HEK293T (cell line): ENCODE results near the gene GPBP1.

Experiments
- CTCF ChIA-PET: fragments of 350-600 bp; formaldehyde crosslinking; extraction: SDS; loops from one replicate; lab custom pipeline; 2021; ENCODE audit warnings: antibody characterized with exemption, inconsistent platforms; lab: Yijun Ruan, JAX
- POLR2A ChIA-PET: fragments of 350-600 bp; formaldehyde crosslinking; extraction: SDS; loops from one replicate; lab custom pipeline; 2020; ENCODE audit warnings: antibody characterized with exemption, inconsistent platforms; lab: Yijun Ruan, JAX
- DNase-seq: peaks from one replicate; pipeline ENCODE4 v3.0.0; 2012; ENCODE audit warnings: mixed read lengths; ENCODE audit errors: extremely low spot score
- ARNT ChIP-seq: fragments of 450-650 bp; IDR thresholded peaks from 2 replicates; pipeline ENCODE4 v1.6.1; 2017; ENCODE audit warnings: mild to moderate bottlenecking
- BHLHE40 ChIP-seq: fragments of 450-650 bp; IDR thresholded peaks from 2 replicates; pipeline ENCODE4 v1.6.1; 2016; ENCODE audit warnings: mild to moderate bottlenecking, moderate library complexity, borderline replicate concordance
- CTBP1 ChIP-seq: fragments of 450-650 bp; IDR thresholded peaks from 2 replicates; pipeline ENCODE4 v1.6.1; 2016; ENCODE audit warnings: borderline replicate concordance
- ELF4 ChIP-seq: fragments of 450-650 bp; IDR thresholded peaks from 2 replicates; pipeline ENCODE4 v1.6.1; 2017; ENCODE audit warnings: antibody characterized with exemption
- FOXA1 ChIP-seq: fragments of 450-650 bp; IDR thresholded peaks from 2 replicates; pipeline ENCODE4 v1.6.1; 2016; ENCODE audit warnings: mild to moderate bottlenecking
- FOXK2 ChIP-seq: fragments of 450-650 bp; IDR thresholded peaks from 2 replicates; pipeline ENCODE4 v1.6.1; 2016; ENCODE audit warnings: mild to moderate bottlenecking
- FOXM1 ChIP-seq: fragments of 450-650 bp; IDR thresholded peaks from 2 replicates; pipeline ENCODE4 v1.6.1; 2017; ENCODE audit warnings: mild to moderate bottlenecking, borderline replicate concordance
- HDGF ChIP-seq: fragments of 450-650 bp; IDR thresholded peaks from 2 replicates; pipeline ENCODE4 v1.6.1; 2017; ENCODE audit warnings: antibody characterized with exemption, borderline replicate concordance
- L3MBTL2 ChIP-seq: fragments of 450-650 bp; conservative IDR thresholded peaks from 2 replicates; pipeline ENCODE4 v1.6.1; 2016; ENCODE audit warnings: mild to moderate bottlenecking
- LEF1 ChIP-seq: fragments of 450-650 bp; IDR thresholded peaks from 2 replicates; pipeline ENCODE4 v1.6.1; 2017; ENCODE audit warnings: mild to moderate bottlenecking, borderline replicate concordance
- NFRKB ChIP-seq: fragments of 450-650 bp; IDR thresholded peaks from 2 replicates; pipeline ENCODE4 v1.6.1; 2016; ENCODE audit warnings: mild to moderate bottlenecking, moderate library complexity
- SP1 ChIP-seq: fragments of 450-650 bp; IDR thresholded peaks from 2 replicates; pipeline ENCODE4 v1.6.1; 2017
- SUZ12 ChIP-seq: fragments of 450-650 bp; IDR thresholded peaks from 2 replicates; pipeline ENCODE4 v1.6.1; 2016; ENCODE audit warnings: mild to moderate bottlenecking
- TARDBP ChIP-seq: fragments of 450-650 bp; IDR thresholded peaks from 2 replicates; pipeline ENCODE4 v1.6.1; 2016
- ZNF384 ChIP-seq: fragments of 450-650 bp; IDR thresholded peaks from 2 replicates; pipeline ENCODE4 v1.6.1; 2016
- TF ChIP-seq, protein P1 (sequence below): fragments of 450-650 bp; IDR thresholded peaks from 2 replicates; pipeline ENCODE4 v1.6.1; 2016

Gene GPBP1

DNA sequence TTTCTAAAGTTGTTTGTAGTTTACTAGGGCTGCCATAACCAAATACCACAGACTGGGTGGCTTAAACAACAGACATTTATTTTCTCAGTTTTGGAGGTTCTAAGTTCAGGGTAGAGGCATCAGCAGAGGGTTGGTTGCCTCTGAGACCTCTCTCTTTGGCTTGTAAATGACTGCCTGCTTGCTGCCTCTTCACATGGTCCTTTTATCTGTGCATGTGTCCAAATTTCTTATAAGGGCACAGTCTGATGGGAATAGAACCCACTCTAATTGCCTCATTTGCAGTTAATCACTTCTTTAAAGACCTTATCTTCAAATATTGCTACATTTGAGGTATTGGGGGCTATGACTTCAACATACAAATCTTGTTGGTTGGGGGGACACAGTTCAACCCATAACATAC is 36.8 kb downstream of the GPBP1 start:
- no peak for DNase-seq
- CTCF ChIA-PET: no interaction called here
- TF ChIP-seq ZNF384 (no peak), FOXM1 (no peak), SUZ12 (no peak), ARNT (no peak), HDGF (no peak), SP1 (no peak), CTBP1 (no peak), L3MBTL2 (no peak), BHLHE40 (no peak)
- POLR2A ChIA-PET: no interaction called here

DNA sequence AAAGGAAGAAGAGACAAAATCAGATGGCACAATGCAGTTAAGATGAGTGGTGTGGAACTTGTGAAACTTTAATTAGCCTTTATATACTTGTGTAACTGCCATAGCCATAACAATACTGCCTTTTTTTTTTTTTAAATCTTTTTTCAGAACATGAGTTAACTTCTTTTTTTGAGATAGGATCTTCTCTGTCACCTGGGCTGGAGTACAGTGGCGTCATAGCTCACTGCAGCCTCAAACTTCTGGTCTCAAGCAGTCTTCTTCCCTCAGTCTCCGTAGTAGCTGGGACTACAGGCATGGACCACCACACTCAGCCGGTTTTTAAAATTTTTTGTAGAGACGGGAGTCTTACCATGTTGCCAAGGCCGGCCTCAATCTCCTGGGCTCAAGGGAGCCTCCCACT is 37.2 kb downstream of the GPBP1 start:
- ChIA-PET CTCF (no interaction called here), POLR2A (no interaction called here)
- TF ChIP-seq LEF1: no peak
- no peak for TF ChIP-seq FOXK2
- TF ChIP-seq TARDBP: no peak
- no peak for TF ChIP-seq HDGF
- TF ChIP-seq CTBP1: no peak
- TF ChIP-seq BHLHE40: no peak
- TF ChIP-seq NFRKB: no peak
- no peak for TF ChIP-seq FOXA1
- TF ChIP-seq, protein P1, sequence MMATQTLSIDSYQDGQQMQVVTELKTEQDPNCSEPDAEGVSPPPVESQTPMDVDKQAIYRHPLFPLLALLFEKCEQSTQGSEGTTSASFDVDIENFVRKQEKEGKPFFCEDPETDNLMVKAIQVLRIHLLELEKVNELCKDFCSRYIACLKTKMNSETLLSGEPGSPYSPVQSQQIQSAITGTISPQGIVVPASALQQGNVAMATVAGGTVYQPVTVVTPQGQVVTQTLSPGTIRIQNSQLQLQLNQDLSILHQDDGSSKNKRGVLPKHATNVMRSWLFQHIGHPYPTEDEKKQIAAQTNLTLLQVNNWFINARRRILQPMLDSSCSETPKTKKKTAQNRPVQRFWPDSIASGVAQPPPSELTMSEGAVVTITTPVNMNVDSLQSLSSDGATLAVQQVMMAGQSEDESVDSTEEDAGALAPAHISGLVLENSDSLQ: no peak
- no peak for TF ChIP-seq ARNT
- TF ChIP-seq L3MBTL2: no peak
- no peak for TF ChIP-seq ELF4

DNA sequence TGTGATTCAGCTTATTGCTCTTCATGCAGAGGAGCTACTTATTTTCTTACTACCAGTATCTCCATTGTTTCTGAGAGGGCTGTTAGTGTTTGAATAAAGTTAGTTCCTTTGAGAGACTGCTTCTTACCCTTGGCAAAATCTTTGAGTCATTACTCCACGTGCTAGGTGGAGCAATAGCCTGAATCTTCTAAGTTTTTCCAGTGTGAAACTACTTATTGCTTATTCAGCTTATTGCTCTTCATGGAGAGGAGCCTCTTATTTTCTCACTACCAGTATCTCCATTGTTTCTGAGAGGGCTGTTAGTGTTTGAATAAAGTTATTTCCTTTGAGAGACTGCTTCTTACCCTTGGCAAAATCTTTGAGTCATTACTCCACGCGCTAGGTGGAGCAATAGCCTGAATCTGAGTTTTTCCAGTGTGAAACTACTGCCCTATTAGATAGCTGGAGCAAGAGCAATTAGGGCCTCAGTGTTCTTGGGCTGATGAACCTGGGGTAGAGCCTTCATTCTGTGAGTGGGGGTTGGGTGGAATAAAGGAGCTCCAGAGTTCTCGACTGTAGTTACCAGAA is 41.9 kb downstream of the GPBP1 start:
- ChIA-PET CTCF (no interaction called here), POLR2A (interaction anchor here (0.8 kb wide), 1 partner anchor 24 kb away, joined by 3 read pairs; no protein-coding TSS in a partner anchor)
- no peak for DNase-seq
- TF ChIP-seq LEF1 (no peak), FOXA1 (no peak), SUZ12 (no peak), ELF4 (no peak), TARDBP (no peak), HDGF (no peak), SP1 (no peak), FOXM1 (no peak)

More for the DNA sequence above, 37.2 kb downstream of the GPBP1 start:
- no peak for DNase-seq

DNA sequence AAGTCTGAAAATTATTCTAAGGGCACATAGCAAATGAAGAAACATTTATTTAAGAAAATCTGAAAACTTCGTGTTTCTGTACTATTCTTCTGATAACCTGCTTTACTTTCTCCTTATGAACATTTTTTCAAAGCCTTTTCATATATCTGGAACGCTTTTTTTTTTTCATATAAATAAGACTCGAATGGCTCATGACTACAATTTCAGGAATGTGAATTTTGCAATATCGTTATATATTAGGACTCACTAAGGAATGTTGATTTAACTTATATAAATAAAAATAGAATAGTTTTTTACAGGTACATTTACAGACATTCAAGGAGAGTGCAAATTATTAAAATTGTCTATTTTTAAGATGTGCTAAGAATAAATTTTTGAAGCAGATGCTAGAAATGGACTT is 42.9 kb downstream of the GPBP1 start:
- TF ChIP-seq FOXK2: no peak
- no peak for TF ChIP-seq ARNT
- TF ChIP-seq HDGF: no peak
- no peak for TF ChIP-seq TARDBP
- TF ChIP-seq L3MBTL2: no peak
- DNase-seq: no peak
- ChIA-PET CTCF (no interaction called here), POLR2A (no interaction called here)

DNA sequence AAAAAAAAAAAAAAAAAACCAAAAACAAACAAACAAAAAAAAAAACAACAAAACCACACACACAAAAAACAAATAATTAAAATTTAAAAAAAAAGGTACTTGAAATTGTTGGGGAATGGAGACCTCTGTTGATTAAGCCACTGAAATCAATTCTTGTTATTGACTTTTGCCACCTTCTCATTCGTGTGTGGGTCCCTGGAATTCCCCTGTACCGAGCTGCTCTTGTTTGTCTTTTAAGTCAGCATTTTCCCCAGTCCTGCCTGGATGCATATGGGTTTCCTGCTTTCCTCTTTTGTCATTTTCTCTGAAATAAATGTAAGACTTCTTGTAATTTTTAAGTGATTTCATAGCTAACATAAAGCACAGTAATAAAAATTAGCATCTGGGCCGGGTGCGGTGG is 45.5 kb downstream of the GPBP1 start:
- no peak for TF ChIP-seq ELF4
- no peak for TF ChIP-seq LEF1
- TF ChIP-seq SUZ12: no peak
- TF ChIP-seq NFRKB: no peak
- no peak for TF ChIP-seq HDGF
- TF ChIP-seq BHLHE40: no peak
- TF ChIP-seq, protein P1: no peak
- TF ChIP-seq L3MBTL2: no peak
- TF ChIP-seq FOXA1: no peak
- TF ChIP-seq FOXK2: no peak
- TF ChIP-seq SP1: no peak
- TF ChIP-seq TARDBP: no peak
- ChIA-PET CTCF (interaction anchor here (0.7 to 1.2 kb wide), 6 partner anchors 10 to 81 kb away, joined by 3 to 8 read pairs (median 4); no protein-coding TSS in a partner anchor), POLR2A (no interaction called here)
- no peak for DNase-seq

DNA sequence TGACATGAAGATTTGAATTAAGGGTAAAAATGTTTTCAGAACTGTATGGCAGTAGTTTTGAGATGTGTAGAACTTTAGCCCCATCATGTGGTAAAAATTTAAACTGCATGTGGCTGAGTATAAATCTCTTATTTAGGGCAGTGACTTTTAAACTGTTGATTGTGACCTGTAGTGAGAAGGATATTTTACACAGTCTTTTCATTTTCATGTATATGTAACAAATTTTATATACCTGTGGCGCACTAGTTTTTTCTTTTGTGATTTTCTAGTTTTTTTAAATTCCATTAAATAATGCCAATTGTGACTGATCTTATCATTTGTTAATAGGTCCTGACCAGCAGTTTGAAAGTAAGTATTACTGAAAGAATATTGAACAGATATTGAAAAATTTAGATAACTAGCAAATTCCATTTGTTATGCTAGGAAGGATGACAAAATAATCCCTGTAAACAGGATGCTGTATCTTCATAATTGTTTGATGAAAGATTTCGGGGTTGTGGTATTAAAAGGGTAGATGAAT is 47.2 kb downstream of the GPBP1 start:
- TF ChIP-seq ZNF384: no peak
- TF ChIP-seq BHLHE40: no peak
- no peak for TF ChIP-seq FOXK2
- POLR2A ChIA-PET: no interaction called here
- DNase-seq: peak; percentile 37
- CTCF ChIA-PET: no interaction called here

DNA sequence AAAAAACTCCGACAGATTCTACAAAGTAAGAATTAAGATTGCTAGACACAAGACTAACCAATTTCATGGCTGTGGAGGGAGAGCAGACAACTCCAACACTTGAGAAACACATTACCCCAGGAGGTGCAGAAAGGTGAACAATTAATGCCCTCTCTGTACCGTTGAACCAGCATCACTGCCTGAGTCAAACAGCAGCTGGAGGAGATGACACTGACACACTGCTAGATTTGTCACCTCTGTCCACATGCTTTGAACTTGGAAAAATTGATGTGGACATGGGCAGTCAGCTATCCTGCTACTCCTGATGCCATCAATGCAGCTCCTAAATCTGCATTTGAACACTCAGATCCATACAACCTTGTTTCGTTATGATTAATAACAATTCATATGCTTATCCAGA is 51.7 kb downstream of the GPBP1 start:
- no peak for DNase-seq
- POLR2A ChIA-PET: interaction anchor here (0.9 kb wide), 1 partner anchor 316 kb away, joined by 3 read pairs; the partner anchor contains the start of gene SETD9
- TF ChIP-seq FOXM1: no peak
- TF ChIP-seq LEF1: no peak
- no peak for TF ChIP-seq ELF4
- no peak for TF ChIP-seq HDGF
- TF ChIP-seq TARDBP: no peak
- no peak for TF ChIP-seq L3MBTL2
- TF ChIP-seq NFRKB: no peak
- TF ChIP-seq, protein P1: no peak
- no peak for TF ChIP-seq ARNT
- no peak for TF ChIP-seq ZNF384
- TF ChIP-seq SP1: no peak
- CTCF ChIA-PET: no interaction called here
